Spinal cord (tissue), 10 donors: ENCODE measurements around the gene SLC43A1. TPM values are rescaled to one million over a fixed set of nuclear protein-coding genes. Genes with fewer than 3 reads are reported as not detected.
A peak's percentile ranks its signal among the peaks of the same experiment; 100 is the strongest.

Experiments
- DNase-seq, 6 donors: peaks; one replicate each; pipeline versions ENCODE4 v3.0.0 to v3.0.0-alpha.2; 2013 to 2015; ENCODE audit warnings: low spot score in 6 of 6, low read depth in 4 of 6
- H3K27ac ChIP-seq: one replicate; pipeline ENCODE4 v1.5.1; 2013; ENCODE audit warnings: low read depth, low read length, control low read depth
- H3K27me3 ChIP-seq: one replicate; pipeline ENCODE4 v1.6.1; 2013; ENCODE audit warnings: low read length; ENCODE audit not compliant: control insufficient read depth, insufficient read depth
- H3K36me3 ChIP-seq: one replicate; pipeline ENCODE4 v1.6.1; 2013; ENCODE audit warnings: low read length; ENCODE audit not compliant: control insufficient read depth, insufficient read depth
- H3K4me1 ChIP-seq: one replicate; pipeline ENCODE4 v1.6.1; 2013; ENCODE audit warnings: low read length; ENCODE audit not compliant: control insufficient read depth, insufficient read depth
- H3K4me3 ChIP-seq: one replicate; pipeline ENCODE4 v1.5.1; 2013; ENCODE audit warnings: low read depth, low read length, control low read depth
- H3K9me3 ChIP-seq: one replicate; pipeline ENCODE4 v1.6.1; 2013; ENCODE audit warnings: low read length; ENCODE audit not compliant: control insufficient read depth, insufficient read depth
- WGBS: methylation state at CpG from one replicate; pipeline ENCODE4 v1.1.5; 2013; ENCODE audit warnings: missing lambda C conversion rate; ENCODE audit not compliant: insufficient coverage; 5-methylcytosine and 5-hydroxymethylcytosine counted together
- polyA plus RNA-seq, 2 donors: library from polyadenylated mRNA; unstranded; fragments of 120-200 nt; gene quantifications; one replicate each; pipeline ENCODE4 v1.2.1, GENCODE V29; 2013; ENCODE audit not compliant: insufficient read length in 2 of 2
- total RNA-seq, 2 donors: library from RNA; depleted of rRNA in 1 of 2; stranded (reverse); fragments of 120-200 nt in 1 of 2; fragments of >200 nt in 1 of 2; gene quantifications; one replicate each; pipeline versions ENCODE4 v1.2.3 to v1.2.4, GENCODE V29; 2013 to 2014
- donor health status: healthy.

SLC43A1 gene
- total and polyA plus RNA-seq, 4 donors: 4.0 to 10.4 (median 5.7) TPM

DNA sequence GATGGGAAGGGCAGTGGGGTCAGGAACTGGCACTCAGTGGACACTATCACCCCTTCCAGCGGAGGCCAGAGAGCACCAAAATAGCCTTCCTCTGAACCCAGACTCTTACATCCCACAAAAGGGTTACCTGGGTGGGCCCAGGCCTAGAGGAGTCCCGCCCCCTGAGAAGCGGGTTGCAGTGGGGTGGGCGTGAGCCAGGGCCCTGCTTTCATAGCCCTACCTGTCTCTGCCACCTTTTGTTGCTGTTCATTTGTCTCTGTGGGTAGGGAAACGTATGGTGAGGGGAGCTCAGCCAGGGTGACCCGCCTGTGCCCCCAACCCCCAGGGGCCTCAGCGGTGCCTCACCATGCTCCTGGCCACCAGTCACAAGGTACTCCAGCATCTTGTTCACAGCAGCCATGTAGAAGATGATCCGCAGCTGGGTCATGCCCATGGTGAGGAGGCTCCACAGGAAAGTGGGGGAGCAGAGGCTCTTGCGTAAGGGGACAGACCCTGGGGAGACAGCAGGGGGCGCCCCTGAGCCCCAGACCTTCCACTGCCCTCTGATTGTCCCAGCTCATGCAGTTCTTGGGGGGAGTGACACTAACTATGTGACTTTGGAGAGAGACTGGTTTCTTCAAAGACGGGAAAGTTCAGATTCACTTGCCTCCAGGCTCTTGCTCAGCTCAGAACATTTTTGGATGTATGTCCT, 24.0 kb downstream of the SLC43A1 start:
- Histone ChIP-seq H3K9me3 (no peaks in the 10 kb centered on the region), H3K36me3 (no peaks in the 10 kb centered on the region), H3K4me3 (no peak overlapping the region), H3K27me3 (no peaks in the 10 kb centered on the region), H3K27ac (no peak overlapping the region), H3K4me1 (peaks cover 5% of the 10 kb centered on the region)
- DNase-seq: no peak
- WGBS: 77% methylated on average over 8 of the region's 11 CpGs

DNA sequence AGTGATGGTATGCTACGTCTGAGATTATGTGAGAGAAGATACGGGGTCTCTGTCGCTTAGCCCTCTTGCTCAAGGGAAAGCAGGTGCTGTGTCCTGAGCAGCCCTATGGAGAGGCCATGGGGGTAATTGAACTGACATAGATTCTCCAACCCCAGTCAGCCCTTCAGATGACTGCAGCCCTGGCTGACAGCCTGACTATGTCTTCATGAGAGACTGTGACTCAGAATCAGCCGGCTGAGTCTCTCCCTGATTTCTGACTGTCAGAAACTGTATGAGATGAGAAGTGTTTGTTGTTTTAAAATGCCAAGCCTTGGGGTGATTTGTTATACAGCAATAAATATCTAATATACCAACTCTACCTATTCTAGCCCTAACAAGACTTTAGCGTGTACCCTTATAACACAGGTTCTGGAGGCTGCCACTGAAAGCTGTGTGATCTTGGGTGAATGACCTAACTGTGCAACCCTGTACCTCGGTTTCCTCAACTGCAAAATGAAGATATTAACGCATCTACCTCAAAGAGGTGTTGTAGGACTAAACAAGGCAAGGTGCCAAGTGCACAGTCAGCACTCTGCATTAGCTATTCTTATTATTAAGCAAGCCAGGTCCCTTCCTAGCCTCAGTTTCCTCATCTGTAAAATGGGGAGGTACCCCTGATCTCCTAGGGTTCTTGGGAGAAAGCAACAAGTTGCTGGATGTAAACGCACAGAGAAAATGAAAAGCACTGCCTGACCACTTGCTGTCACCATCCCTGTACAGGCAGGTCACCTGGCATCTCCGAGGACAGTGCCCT, 24.9 kb downstream of the SLC43A1 start:
- no peaks in the 10 kb centered on the region for H3K9me3 ChIP-seq
- no peak overlapping the region for H3K4me3 ChIP-seq
- H3K27ac ChIP-seq: no peak overlapping the region
- H3K4me1 ChIP-seq: peaks cover 5% of the 10 kb centered on the region
- DNase-seq: no peak
- 95% methylated on average over 5 of the region's 9 CpGs for WGBS
- H3K27me3 ChIP-seq: no peaks in the 10 kb centered on the region
- H3K36me3 ChIP-seq: no peaks in the 10 kb centered on the region

DNA sequence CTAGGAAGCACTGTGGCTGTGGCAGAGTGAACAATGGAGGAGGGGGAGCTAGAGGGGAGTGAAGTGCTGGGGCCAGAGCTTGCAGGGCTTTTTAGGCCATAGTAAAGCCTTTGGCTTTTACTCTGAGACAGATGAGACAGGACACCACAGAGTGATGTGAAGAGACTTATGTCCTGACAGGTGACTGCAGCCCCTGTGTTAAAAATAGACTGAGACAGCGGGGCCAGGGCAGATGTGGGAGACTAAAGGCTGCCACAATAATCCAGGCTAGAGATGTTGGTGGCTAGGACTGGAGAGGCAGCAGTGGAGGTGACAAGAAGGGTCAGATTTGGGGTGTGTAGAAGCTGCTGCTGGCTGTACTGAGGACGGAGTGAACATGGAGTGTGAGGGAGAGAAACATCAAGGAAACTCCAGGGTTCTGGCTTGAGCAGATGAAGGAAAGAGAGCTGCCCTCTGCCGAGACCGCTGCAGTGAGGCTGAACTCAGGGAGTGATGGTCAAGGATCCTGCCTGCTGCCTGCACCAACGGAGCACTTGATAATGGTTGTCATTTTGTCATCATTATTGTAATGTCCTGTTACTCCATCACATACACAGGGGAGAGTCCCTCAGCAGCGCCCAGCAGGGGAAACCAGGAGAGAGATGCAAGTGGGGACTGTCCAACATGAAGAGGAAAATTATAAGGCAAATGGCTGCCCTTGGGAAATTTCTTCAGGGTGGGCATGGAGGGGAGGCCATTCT, 27.4 kb downstream of the SLC43A1 start:
- no peak overlapping the region for H3K4me3 ChIP-seq
- H3K36me3 ChIP-seq: no peaks in the 10 kb centered on the region
- H3K4me1 ChIP-seq: peaks cover 11% of the 10 kb centered on the region
- no peaks in the 10 kb centered on the region for H3K9me3 ChIP-seq
- DNase-seq: no peak
- no peak overlapping the region for H3K27ac ChIP-seq
- H3K27me3 ChIP-seq: peaks cover 5% of the 10 kb centered on the region
- 86% methylated on average over 2 of the region's 6 CpGs for WGBS

DNA sequence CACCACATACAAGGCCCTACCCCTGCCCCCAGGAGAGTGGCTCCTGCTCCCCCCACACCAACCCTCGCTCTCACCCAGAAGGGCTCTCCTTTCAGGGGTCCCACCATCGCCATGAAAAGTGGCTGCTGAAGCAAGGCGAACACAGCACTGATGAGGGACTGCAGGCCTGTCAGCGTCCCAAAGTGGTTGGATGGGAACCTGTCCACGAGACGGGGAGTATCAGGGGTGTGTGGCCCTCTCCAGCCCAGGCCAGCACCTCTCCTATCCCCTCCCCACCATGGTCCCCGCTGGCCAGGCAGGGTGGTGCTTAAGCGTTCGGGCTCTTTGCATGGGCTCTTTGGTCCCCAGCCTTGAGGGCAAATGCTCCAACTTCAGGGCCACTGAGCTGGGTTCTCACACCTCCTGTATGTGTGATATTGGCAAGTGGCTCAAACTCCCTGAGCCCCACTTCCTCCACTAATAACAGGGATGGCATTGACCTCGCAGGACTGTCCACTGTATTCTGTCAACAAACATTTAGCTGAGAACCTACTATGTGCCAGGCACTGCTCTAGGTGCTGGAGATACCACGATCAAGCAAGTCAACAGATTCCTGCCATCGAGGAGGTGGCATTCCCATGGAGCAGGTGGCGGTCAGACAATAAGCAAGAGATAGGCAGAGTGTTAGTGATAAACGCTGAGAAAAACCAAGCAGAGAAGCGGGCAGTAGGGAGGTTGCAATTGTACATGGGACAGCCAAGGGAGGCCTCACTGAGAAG, 28.3 kb downstream of the SLC43A1 start:
- H3K4me3 ChIP-seq: no peak overlapping the region
- H3K27me3 ChIP-seq: peaks cover 12% of the 10 kb centered on the region
- peaks cover 20% of the 10 kb centered on the region for H3K4me1 ChIP-seq
- H3K9me3 ChIP-seq: no peaks in the 10 kb centered on the region
- no peak overlapping the region for H3K27ac ChIP-seq
- H3K36me3 ChIP-seq: no peaks in the 10 kb centered on the region
- DNase-seq: no peak
- 99% methylated on average over 14 of the region's 15 CpGs for WGBS

DNA sequence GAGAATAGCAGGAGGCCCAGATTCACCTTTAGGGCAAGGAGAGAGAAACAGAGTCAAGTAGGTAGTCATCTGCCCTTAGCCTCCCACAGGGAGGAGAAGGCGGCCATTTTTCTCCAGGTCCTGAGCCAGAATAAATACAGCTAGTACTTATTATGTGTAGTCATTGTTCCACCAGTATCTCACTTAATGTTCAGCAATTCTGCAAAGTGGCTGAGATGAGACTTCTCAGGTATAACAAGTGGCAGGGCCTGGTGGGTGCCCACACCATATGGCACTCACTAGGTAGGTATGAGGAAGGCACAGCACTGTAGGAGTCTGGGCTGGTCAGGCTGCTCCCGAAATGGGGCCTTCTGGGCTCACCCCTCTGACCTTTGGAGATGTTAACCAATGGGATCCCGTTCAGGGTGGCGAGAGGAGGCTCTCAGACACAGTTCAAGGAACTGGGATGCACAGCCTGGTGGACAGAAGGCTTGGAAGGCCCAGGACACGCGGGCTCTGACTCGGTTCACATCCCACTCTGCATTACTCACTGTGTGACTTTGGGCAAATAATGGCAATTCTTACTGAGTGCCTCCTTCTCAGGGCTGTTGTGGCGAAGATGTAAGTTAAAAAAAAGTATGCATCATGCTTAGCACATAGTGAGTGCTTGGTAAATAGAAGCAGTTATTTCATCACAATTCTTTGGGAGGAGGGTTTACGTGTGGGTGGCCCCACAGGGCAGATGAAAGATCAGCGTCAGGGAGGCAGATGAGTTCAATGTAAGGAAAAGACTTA, 30.1 kb downstream of the SLC43A1 start:
- Histone ChIP-seq H3K4me1 (peaks cover 25% of the 10 kb centered on the region), H3K27me3 (peaks cover 20% of the 10 kb centered on the region), H3K9me3 (no peaks in the 10 kb centered on the region), H3K4me3 (no peak overlapping the region), H3K27ac (no peak overlapping the region), H3K36me3 (no peaks in the 10 kb centered on the region)
- no peak for DNase-seq
- WGBS: 84% methylated on average over 8 of the region's 10 CpGs

DNA sequence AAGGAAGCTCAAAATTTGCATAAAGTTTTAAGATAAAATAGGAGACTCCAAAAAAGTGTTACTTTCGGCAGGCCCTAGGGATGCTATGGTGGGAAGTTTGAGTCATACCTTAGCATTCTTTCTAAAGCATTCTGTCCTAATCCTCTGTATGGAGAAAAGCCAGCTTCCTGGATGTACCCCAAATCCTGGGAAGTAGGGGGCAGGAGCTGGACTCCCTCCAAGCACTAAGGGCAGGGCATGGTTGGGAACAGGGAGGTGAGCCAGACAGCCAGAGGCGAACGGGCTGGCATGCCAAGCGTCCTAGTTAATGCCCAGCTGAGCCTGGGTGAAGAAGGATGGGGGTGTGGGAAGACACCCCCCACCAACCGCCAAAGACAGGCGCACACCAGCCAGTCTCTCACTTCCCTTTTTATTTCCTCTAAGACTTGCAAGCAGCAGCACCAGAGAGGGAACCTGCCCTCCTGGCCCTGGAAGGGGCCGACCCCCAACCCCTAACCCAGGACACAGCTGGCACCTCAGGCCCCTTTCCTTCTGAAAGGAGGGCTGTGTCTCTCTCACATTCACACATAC, 31.3 kb downstream of the SLC43A1 start:
- Histone ChIP-seq H3K9me3 (no peaks in the 10 kb centered on the region), H3K36me3 (no peaks in the 10 kb centered on the region), H3K27me3 (peaks cover 20% of the 10 kb centered on the region), H3K4me3 (no peak overlapping the region), H3K4me1 (peaks cover 25% of the 10 kb centered on the region), H3K27ac (no peak overlapping the region)
- DNase-seq: no peak
- 100% methylated on average over 1 of the region's 7 CpGs for WGBS

DNA sequence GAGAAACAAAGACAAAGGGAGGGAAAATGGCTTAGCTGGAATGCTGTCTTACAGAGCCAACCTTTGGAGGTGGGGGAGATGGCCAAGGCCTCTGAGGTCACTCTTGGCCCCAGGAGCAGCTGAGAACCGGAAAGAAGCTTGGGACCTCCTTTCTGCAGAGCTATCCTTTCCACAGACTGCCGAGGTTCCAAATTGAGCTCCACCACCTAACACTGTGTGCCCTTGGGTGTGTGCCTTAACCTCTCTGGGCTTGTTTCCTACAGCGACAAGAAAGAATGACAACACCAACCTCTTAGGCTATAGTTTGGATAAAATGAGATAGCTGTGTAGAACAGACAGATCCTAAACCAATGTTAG, 32.0 kb downstream of the SLC43A1 start:
- Histone ChIP-seq H3K27ac (no peak overlapping the region), H3K4me1 (peaks cover 25% of the 10 kb centered on the region), H3K36me3 (no peaks in the 10 kb centered on the region), H3K27me3 (peaks cover 20% of the 10 kb centered on the region), H3K9me3 (no peaks in the 10 kb centered on the region), H3K4me3 (no peak overlapping the region)
- no peak for DNase-seq
- 48% methylated on average over 2 of the region's 3 CpGs for WGBS

DNA sequence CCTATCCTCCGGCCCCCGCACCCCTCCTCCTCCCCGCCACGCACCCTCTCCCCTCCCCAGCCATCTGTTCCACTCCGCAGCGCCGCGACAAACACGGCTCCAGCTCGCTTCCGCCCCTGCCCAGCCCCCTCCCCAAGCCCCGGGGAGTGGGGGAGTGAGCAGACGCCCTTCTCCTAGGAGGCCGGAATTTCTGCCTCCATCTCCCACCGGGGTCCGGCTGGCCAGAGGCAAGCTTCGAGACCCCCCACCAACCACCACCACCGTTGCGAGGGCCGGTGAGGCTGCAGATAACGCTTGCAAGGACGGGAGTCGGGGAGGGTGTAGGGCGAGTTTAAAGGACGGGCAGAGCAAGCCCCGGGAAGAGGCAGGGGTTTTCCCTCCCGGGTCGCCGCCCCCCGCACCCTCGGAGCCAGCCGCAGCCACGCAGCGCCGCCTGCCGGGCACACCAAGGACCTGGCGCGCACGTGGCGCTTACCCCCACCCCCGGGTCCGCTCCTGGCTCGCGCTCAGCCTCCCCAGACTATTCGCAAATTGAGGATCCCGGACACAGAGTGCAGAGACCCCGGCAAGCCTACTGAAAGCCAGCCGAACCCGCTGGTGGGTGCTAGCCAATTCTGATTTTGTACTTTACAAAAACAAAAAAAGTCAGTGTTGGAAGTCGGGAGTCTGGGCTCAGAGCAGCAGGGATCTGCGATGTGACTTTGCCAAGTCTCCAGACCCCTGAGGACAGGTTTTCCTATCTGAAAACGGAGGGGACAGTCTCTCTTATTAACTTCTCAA, 32.5 kb downstream of the SLC43A1 start:
- DNase-seq: peak in 2 of 6 donors; percentile 79 to 93
- Histone ChIP-seq H3K27ac (no peak overlapping the region), H3K36me3 (no peaks in the 10 kb centered on the region), H3K27me3 (peaks cover 21% of the 10 kb centered on the region), H3K9me3 (no peaks in the 10 kb centered on the region), H3K4me3 (peak overlapping the region; percentile 37), H3K4me1 (peaks cover 25% of the 10 kb centered on the region)
- WGBS: 1% methylated on average over 25 of the region's 52 CpGs
